ENCODE data around the gene ANO4. TPM values are rescaled to one million over a fixed set of nuclear protein-coding genes. Genes with fewer than 3 reads are reported as not detected.

Gene ANO4
- total RNA-seq, 1 donor from 2014 or later: 7.3 TPM

DNA sequence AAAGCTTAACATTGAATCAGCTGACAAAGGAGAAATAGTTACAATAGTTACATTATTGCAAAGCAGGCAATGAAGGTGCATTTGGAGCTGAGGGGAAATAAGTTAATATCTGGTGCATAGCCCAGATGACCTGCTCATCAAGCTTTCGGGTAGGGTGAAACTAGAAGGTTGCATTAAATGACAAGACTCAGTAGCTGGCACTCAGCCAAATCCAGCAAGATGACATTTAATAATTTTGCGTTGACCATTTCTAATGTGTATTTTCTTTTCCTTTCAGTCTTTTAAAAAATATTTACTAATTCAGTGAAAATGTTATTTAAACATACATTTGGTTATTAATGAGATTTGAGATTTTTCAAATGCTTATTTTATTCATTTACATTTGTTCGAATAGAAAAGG lies 226.9 kb downstream of the ANO4 start:
- Mint-ChIP-seq H3K4me1 (ENCODE audit: unreplicated experiment) (peaks cover 9% of the 10 kb centered on the region), H3K27ac (peak overlapping the region; percentile 40), H3K9me3 (peaks cover 8% of the 10 kb centered on the region), H3K4me3 (no peak overlapping the region), H3K27me3 (no peaks in the 10 kb centered on the region), H3K36me3 (peaks cover 8% of the 10 kb centered on the region)
- no peak for DNase-seq (ENCODE audit: extremely low spot score, unreplicated experiment)
- TF ChIP-seq, protein P1, sequence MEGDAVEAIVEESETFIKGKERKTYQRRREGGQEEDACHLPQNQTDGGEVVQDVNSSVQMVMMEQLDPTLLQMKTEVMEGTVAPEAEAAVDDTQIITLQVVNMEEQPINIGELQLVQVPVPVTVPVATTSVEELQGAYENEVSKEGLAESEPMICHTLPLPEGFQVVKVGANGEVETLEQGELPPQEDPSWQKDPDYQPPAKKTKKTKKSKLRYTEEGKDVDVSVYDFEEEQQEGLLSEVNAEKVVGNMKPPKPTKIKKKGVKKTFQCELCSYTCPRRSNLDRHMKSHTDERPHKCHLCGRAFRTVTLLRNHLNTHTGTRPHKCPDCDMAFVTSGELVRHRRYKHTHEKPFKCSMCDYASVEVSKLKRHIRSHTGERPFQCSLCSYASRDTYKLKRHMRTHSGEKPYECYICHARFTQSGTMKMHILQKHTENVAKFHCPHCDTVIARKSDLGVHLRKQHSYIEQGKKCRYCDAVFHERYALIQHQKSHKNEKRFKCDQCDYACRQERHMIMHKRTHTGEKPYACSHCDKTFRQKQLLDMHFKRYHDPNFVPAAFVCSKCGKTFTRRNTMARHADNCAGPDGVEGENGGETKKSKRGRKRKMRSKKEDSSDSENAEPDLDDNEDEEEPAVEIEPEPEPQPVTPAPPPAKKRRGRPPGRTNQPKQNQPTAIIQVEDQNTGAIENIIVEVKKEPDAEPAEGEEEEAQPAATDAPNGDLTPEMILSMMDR (conservative IDR thresholded peaks at IDR 0.05): no peak

- H3K4me3 Mint-ChIP-seq: no peak overlapping the region
- H3K9me3 Mint-ChIP-seq: peaks cover 8% of the 10 kb centered on the region
- TF ChIP-seq, protein P1 (conservative IDR thresholded peaks at IDR 0.05): no peak
- no peak for DNase-seq (ENCODE audit: extremely low spot score, unreplicated experiment)
- H3K27me3 Mint-ChIP-seq: no peaks in the 10 kb centered on the region
- H3K36me3 Mint-ChIP-seq: peaks cover 8% of the 10 kb centered on the region
- peaks cover 9% of the 10 kb centered on the region for H3K4me1 Mint-ChIP-seq (ENCODE audit: unreplicated experiment)
- peak overlapping the region; percentile 15 for H3K27ac Mint-ChIP-seq
Measured at GRCh38 chr12:101021911-101022388, 227.4 kb downstream of the ANO4 start.

GRCh38 chr12:101027200-101027599 lies 232.6 kb downstream of the ANO4 start:
- no peak overlapping the region for H3K27ac Mint-ChIP-seq
- H3K27me3 Mint-ChIP-seq: no peaks in the 10 kb centered on the region
- no peak overlapping the region for H3K4me3 Mint-ChIP-seq
- TF ChIP-seq, protein P1 (conservative IDR thresholded peaks at IDR 0.05): no peak
- peaks cover 7% of the 10 kb centered on the region for H3K9me3 Mint-ChIP-seq
- H3K4me1 Mint-ChIP-seq (ENCODE audit: unreplicated experiment): no peaks in the 10 kb centered on the region
- H3K36me3 Mint-ChIP-seq: peaks cover 4% of the 10 kb centered on the region
- DNase-seq (ENCODE audit: extremely low spot score, unreplicated experiment): no peak

DNA sequence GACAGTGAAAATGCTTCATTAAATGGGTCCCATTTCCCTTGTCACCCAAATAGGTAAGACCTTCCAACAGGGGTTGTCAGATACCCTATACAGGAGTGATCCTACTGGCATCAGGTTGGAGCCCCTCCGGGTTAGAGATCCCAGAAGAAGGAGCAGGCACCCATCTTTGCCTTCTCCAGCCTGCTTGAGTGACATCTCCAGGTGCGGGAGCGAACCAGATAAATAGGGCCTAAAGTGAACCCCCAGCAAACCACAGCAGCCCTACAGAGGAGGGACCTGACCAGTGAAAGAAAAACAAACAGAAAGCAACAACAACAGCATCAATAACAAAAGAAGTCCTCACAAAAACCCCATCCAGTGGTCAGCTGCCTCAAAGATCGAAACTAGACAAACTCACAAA lies 233.2 kb downstream of the ANO4 start:
- Mint-ChIP-seq H3K27me3 (no peaks in the 10 kb centered on the region), H3K27ac (no peak overlapping the region), H3K4me1 (ENCODE audit: unreplicated experiment) (no peaks in the 10 kb centered on the region), H3K9me3 (peaks cover 7% of the 10 kb centered on the region), H3K4me3 (no peak overlapping the region), H3K36me3 (peaks cover 5% of the 10 kb centered on the region)
- DNase-seq (ENCODE audit: extremely low spot score, unreplicated experiment): no peak
- TF ChIP-seq, protein P1 (conservative IDR thresholded peaks at IDR 0.05): no peak

DNA sequence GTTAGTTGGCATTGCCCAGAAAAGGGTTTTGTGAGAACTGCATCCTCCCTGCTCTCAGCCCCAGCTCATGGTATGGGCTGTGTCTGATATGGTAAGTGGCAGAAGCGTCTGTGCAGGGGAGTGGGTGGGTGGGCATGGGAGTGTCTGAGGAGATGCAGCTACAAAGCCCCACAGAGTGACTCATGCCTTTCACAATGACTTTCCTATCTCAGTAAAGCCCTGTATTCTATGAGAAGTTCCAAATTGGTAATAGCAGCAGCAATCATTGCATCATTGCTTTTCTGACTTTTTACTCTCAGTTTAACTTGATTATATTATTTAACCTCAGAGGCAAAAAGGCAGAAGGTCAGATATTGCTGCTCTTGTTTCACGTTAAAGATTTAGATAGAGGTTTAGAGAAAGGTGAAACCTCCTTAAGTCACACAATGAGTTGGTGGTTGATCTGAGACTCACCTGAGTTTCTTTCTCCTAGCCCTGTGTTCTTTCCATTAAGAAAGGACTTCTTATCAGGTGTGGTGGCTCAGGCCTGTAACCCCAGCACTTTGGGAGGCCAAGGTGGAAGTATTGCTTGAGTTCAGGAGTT lies 243.8 kb downstream of the ANO4 start:
- TF ChIP-seq, protein P1 (conservative IDR thresholded peaks at IDR 0.05): no peak
- peaks cover 5% of the 10 kb centered on the region for H3K9me3 Mint-ChIP-seq
- DNase-seq (ENCODE audit: extremely low spot score, unreplicated experiment): no peak
- H3K4me3 Mint-ChIP-seq: no peak overlapping the region
- H3K27me3 Mint-ChIP-seq: no peaks in the 10 kb centered on the region
- no peak overlapping the region for H3K27ac Mint-ChIP-seq
- H3K4me1 Mint-ChIP-seq (ENCODE audit: unreplicated experiment): no peaks in the 10 kb centered on the region
- H3K36me3 Mint-ChIP-seq: no peaks in the 10 kb centered on the region

All from type B pancreatic cell (in vitro differentiated cells).